Activated CD8-positive, alpha-beta T cell treated with anti-CD3 and anti-CD28 coated beads for 36 hours (primary cell): Measurements from ENCODE around the gene EFHD1. TPM values are rescaled to one million over a fixed set of nuclear protein-coding genes. Genes with fewer than 3 reads are reported as not detected.

Source experiments
- ATAC-seq: fragments of 200-7000 bp; cut with Tn5 transposase; one replicate; pipeline ENCODE4 v1.10.0; 2021; ENCODE audit warnings: mild to moderate bottlenecking, moderate library complexity
- CTCF ChIA-PET: fragments of 350-600 bp; sonication (Branson Sonifier 250); formaldehyde crosslinking; loops from one replicate; lab custom pipeline; 2021; ENCODE audit warnings: antibody characterized with exemption; lab: Charles Lee
- POLR2A ChIA-PET: fragments of 350-600 bp; sonication (Branson Sonifier 250); formaldehyde crosslinking; loops from one replicate; lab custom pipeline; 2021; ENCODE audit warnings: antibody characterized with exemption; lab: Charles Lee
- DNase-seq: peaks from one replicate; pipeline ENCODE4 v3.0.0-alpha.2; 2020
- H3K27ac Mint-ChIP-seq: one replicate; pipeline ENCODE4 v1.8.0; 2021; ENCODE audit warnings: mild to moderate bottlenecking, mixed read lengths
- H3K27me3 Mint-ChIP-seq: one replicate; pipeline ENCODE4 v1.8.0; 2021; ENCODE audit warnings: mixed read lengths
- H3K36me3 Mint-ChIP-seq: one replicate; pipeline ENCODE4 v1.8.0; 2021; ENCODE audit warnings: low read depth, mixed read lengths
- H3K4me1 Mint-ChIP-seq: one replicate; pipeline ENCODE4 v1.8.0; 2021; ENCODE audit warnings: low read depth, mixed read lengths
- H3K4me3 Mint-ChIP-seq: one replicate; pipeline ENCODE4 v1.8.0; 2021; ENCODE audit warnings: mild to moderate bottlenecking, moderate library complexity, mixed read lengths
- H3K9me3 Mint-ChIP-seq: one replicate; pipeline ENCODE4 v1.8.0; 2021; ENCODE audit warnings: mixed read lengths
- CTCF ChIP-seq: fragments of 200-600 bp; IDR thresholded peaks from one replicate; pipeline ENCODE4 v1.8.0; 2022; ENCODE audit warnings: antibody characterized with exemption, mild to moderate bottlenecking
- intact Hi-C: fragments of 100-400 bp; cut with micrococcal nuclease; formaldehyde crosslinking; loops from one replicate; pipeline ENCODE4 v1.10.0; 2022
- total RNA-seq, 2 experiments: library from RNA; stranded (reverse); gene quantifications; one replicate each; pipeline ENCODE4 v1.2.3, GENCODE V29; 2021

The EFHD1 gene
- total RNA-seq, 2 experiments from 2014 or later, result 0.70 to 1.2 TPM

- DNase-seq (no peak), ATAC-seq (no peak)
- POLR2A ChIA-PET, result no interaction called here
- CTCF ChIA-PET, result interaction anchor here (1.9 kb wide), 1 partner anchor 24 kb away, joined by 6 read pairs; the partner anchor contains the start of gene EFHD1
- intact Hi-C loops, result no loop called here
- H3K27ac Mint-ChIP-seq, result no peak overlapping the region
- H3K4me1 Mint-ChIP-seq, result peaks cover 4% of the 10 kb centered on the region
- no peak overlapping the region for H3K4me3 Mint-ChIP-seq
- no peaks in the 10 kb centered on the region for H3K9me3 Mint-ChIP-seq
- TF ChIP-seq CTCF, result no peak
- H3K36me3 Mint-ChIP-seq, result no peaks in the 10 kb centered on the region
- H3K27me3 Mint-ChIP-seq, result no peaks in the 10 kb centered on the region
Measured at GRCh38 chr2:232609607-232610006, 23.8 kb upstream of the EFHD1 start.

GRCh38 chr2:232610081-232610480 lies 23.3 kb upstream of the EFHD1 start:
- Mint-ChIP-seq H3K4me1 (peaks cover 4% of the 10 kb centered on the region), H3K4me3 (no peak overlapping the region), H3K27me3 (no peaks in the 10 kb centered on the region), H3K9me3 (no peaks in the 10 kb centered on the region), H3K36me3 (no peaks in the 10 kb centered on the region), H3K27ac (no peak overlapping the region)
- no peak for ATAC-seq
- ChIA-PET POLR2A (no interaction called here), CTCF (interaction anchor here (1.9 kb wide), 1 partner anchor 23 kb away, joined by 6 read pairs; the partner anchor contains the start of gene EFHD1)
- DNase-seq, result no peak
- intact Hi-C loops, result no loop called here
- no peak for TF ChIP-seq CTCF

- ChIA-PET CTCF (interaction anchor here (0.6 to 1.9 kb wide), 12 partner anchors 12 to 745 kb away, joined by 3 to 6 read pairs (median 4); partner anchors contain the start of gene EFHD1), POLR2A (no interaction called here)
- no peak overlapping the region for H3K27ac Mint-ChIP-seq
- no peaks in the 10 kb centered on the region for H3K36me3 Mint-ChIP-seq
- H3K27me3 Mint-ChIP-seq, result no peaks in the 10 kb centered on the region
- intact Hi-C loops, result no loop called here
- DNase-seq (no peak), ATAC-seq (no peak)
- no peaks in the 10 kb centered on the region for H3K4me1 Mint-ChIP-seq
- no peaks in the 10 kb centered on the region for H3K9me3 Mint-ChIP-seq
- no peak overlapping the region for H3K4me3 Mint-ChIP-seq
- TF ChIP-seq CTCF, result no peak
Measured at GRCh38 chr2:232611061-232611460, 22.3 kb upstream of the EFHD1 start.

- ChIA-PET CTCF (interaction anchor here (0.6 to 1.9 kb wide), 16 partner anchors 9 to 269 kb away, joined by 3 to 6 read pairs (median 3); partner anchors contain the start of gene EFHD1), POLR2A (no interaction called here)
- DNase-seq (peak; percentile 85), ATAC-seq (peak; percentile 80)
- TF ChIP-seq CTCF, result peak; percentile 95
- Mint-ChIP-seq H3K9me3 (no peaks in the 10 kb centered on the region), H3K4me3 (no peak overlapping the region), H3K4me1 (no peaks in the 10 kb centered on the region), H3K27me3 (no peaks in the 10 kb centered on the region), H3K27ac (no peak overlapping the region), H3K36me3 (no peaks in the 10 kb centered on the region)
- intact Hi-C loops, result no loop called here
Measured at GRCh38 chr2:232611559-232612218, 21.7 kb upstream of the EFHD1 start.

GRCh38 chr2:232613538-232614134 lies 19.8 kb upstream of the EFHD1 start:
- Mint-ChIP-seq H3K4me1 (no peaks in the 10 kb centered on the region), H3K36me3 (no peaks in the 10 kb centered on the region), H3K9me3 (no peaks in the 10 kb centered on the region), H3K27ac (no peak overlapping the region), H3K4me3 (no peak overlapping the region), H3K27me3 (no peaks in the 10 kb centered on the region)
- ChIA-PET CTCF (interaction anchor here (1.3 kb wide), 1 partner anchor 56 kb away, joined by 3 read pairs; no protein-coding TSS in a partner anchor), POLR2A (no interaction called here)
- no peak for TF ChIP-seq CTCF
- intact Hi-C loops, result no loop called here
- no peak for ATAC-seq
- no peak for DNase-seq
